ENCODE measurements around the gene ATP6AP1. TPM values are rescaled to one million over a fixed set of nuclear protein-coding genes. Genes with fewer than 3 reads are reported as not detected.

ATP6AP1 gene
- total and polyA plus RNA-seq, 2 donors (not counting 1 experiment from before 2014, with no cell fraction given) = 59.8 to 89.7 TPM

- DNase-seq (ENCODE audit: low read depth in 2 of 2) = no peak
- peaks cover 15% of the 10 kb centered on the region for H3K36me3 ChIP-seq (ENCODE audit: control insufficient read depth, insufficient read depth, low read length)
- H3K9ac ChIP-seq (ENCODE audit: insufficient read depth, low read length) = no peak overlapping the region
- no peaks in the 10 kb centered on the region for H3K4me1 ChIP-seq (ENCODE audit: control insufficient read depth, extremely low read depth, insufficient read depth, low read length)
- H3K4me2 ChIP-seq (ENCODE audit: extremely low read depth, insufficient read depth, low read length) = peak overlapping the region; percentile 66
- TF ChIP-seq EZH2 (IDR thresholded peaks at IDR 0.05; ENCODE audit: low read length, missing control alignments) (no peak), CTCF (conservative IDR thresholded peaks at IDR 0.05 in 1 of 2, IDR thresholded peaks at IDR 0.05 in 1 of 2; ENCODE audit: low read depth in 1 of 2, low read length in 2 of 2) (no peak)
- H3K9me3 ChIP-seq (ENCODE audit: control insufficient read depth, insufficient read depth, low read depth, low read length) = no peaks in the 10 kb centered on the region
- H3K27ac ChIP-seq (ENCODE audit: insufficient read depth, low read length) = no peak overlapping the region
- H3K79me2 ChIP-seq (ENCODE audit: control insufficient read depth, insufficient read depth, low read length) = peaks cover 38% of the 10 kb centered on the region
- H3K27me3 ChIP-seq (ENCODE audit: control insufficient read depth, insufficient read depth, low read length) = no peaks in the 10 kb centered on the region
- no peaks in the 10 kb centered on the region for H4K20me1 ChIP-seq (ENCODE audit: control insufficient read depth, extremely low read depth, insufficient read depth, low read length)
- peak overlapping the region in 1 of 4 experiments; percentile 73 for H3K4me3 ChIP-seq (replicated peaks in 1 of 4; ENCODE audit: control extremely low read depth in 1 of 4, insufficient read depth in 1 of 4, low read depth in 3 of 4, low read length in 4 of 4)
- H2AFZ ChIP-seq (ENCODE audit: low read length) = no peak overlapping the region
Measured at GRCh38 chrX:154460326-154460725, 31.8 kb downstream of the ATP6AP1 start.

- Histone ChIP-seq H3K4me3 (replicated peaks in 1 of 4; ENCODE audit: control extremely low read depth in 1 of 4, insufficient read depth in 1 of 4, low read depth in 3 of 4, low read length in 4 of 4) (no peak overlapping the region), H3K79me2 (ENCODE audit: control insufficient read depth, insufficient read depth, low read length) (peaks cover 38% of the 10 kb centered on the region), H3K4me1 (ENCODE audit: control insufficient read depth, extremely low read depth, insufficient read depth, low read length) (no peaks in the 10 kb centered on the region), H2AFZ (ENCODE audit: low read length) (no peak overlapping the region), H3K36me3 (ENCODE audit: control insufficient read depth, insufficient read depth, low read length) (peaks cover 17% of the 10 kb centered on the region), H3K4me2 (ENCODE audit: extremely low read depth, insufficient read depth, low read length) (no peak overlapping the region), H3K27ac (ENCODE audit: insufficient read depth, low read length) (no peak overlapping the region), H3K27me3 (ENCODE audit: control insufficient read depth, insufficient read depth, low read length) (no peaks in the 10 kb centered on the region), H3K9me3 (ENCODE audit: control insufficient read depth, insufficient read depth, low read depth, low read length) (no peaks in the 10 kb centered on the region), H3K9ac (ENCODE audit: insufficient read depth, low read length) (no peak overlapping the region), H4K20me1 (ENCODE audit: control insufficient read depth, extremely low read depth, insufficient read depth, low read length) (no peaks in the 10 kb centered on the region)
- no peak for TF ChIP-seq CTCF (conservative IDR thresholded peaks at IDR 0.05 in 1 of 2, IDR thresholded peaks at IDR 0.05 in 1 of 2; ENCODE audit: low read depth in 1 of 2, low read length in 2 of 2)
- no peak for TF ChIP-seq EZH2 (IDR thresholded peaks at IDR 0.05; ENCODE audit: low read length, missing control alignments)
- no peak for DNase-seq (ENCODE audit: low read depth in 2 of 2)
Measured at GRCh38 chrX:154462396-154462795, 33.9 kb downstream of the ATP6AP1 start.

GRCh38 chrX:154463611-154464220 lies 35.2 kb downstream of the ATP6AP1 start:
- Histone ChIP-seq H3K9me3 (ENCODE audit: control insufficient read depth, insufficient read depth, low read depth, low read length) (no peaks in the 10 kb centered on the region), H3K27me3 (ENCODE audit: control insufficient read depth, insufficient read depth, low read length) (no peaks in the 10 kb centered on the region), H3K4me3 (replicated peaks in 1 of 4; ENCODE audit: control extremely low read depth in 1 of 4, insufficient read depth in 1 of 4, low read depth in 3 of 4, low read length in 4 of 4) (no peak overlapping the region), H3K4me2 (ENCODE audit: extremely low read depth, insufficient read depth, low read length) (no peak overlapping the region), H3K4me1 (ENCODE audit: control insufficient read depth, extremely low read depth, insufficient read depth, low read length) (no peaks in the 10 kb centered on the region), H2AFZ (ENCODE audit: low read length) (no peak overlapping the region), H3K9ac (ENCODE audit: insufficient read depth, low read length) (no peak overlapping the region), H3K79me2 (ENCODE audit: control insufficient read depth, insufficient read depth, low read length) (peaks cover 33% of the 10 kb centered on the region), H3K27ac (ENCODE audit: insufficient read depth, low read length) (no peak overlapping the region), H4K20me1 (ENCODE audit: control insufficient read depth, extremely low read depth, insufficient read depth, low read length) (no peaks in the 10 kb centered on the region), H3K36me3 (ENCODE audit: control insufficient read depth, insufficient read depth, low read length) (peaks cover 20% of the 10 kb centered on the region)
- TF ChIP-seq EZH2 (IDR thresholded peaks at IDR 0.05; ENCODE audit: low read length, missing control alignments) (no peak), CTCF (conservative IDR thresholded peaks at IDR 0.05 in 1 of 2, IDR thresholded peaks at IDR 0.05 in 1 of 2; ENCODE audit: low read depth in 1 of 2, low read length in 2 of 2) (no peak)
- no peak for DNase-seq (ENCODE audit: low read depth in 2 of 2)
